Measurements from ENCODE around the gene TRPV4.

GRCh38 chr12:109814600-109815150 is 18.5 kb downstream of the TRPV4 start:
- TF ChIP-seq CTCF (IDR thresholded peaks at IDR 0.05) (no peak), POLR2A (IDR thresholded peaks at IDR 0.05) (no peak), POLR2AphosphoS5 (IDR thresholded peaks at IDR 0.05) (no peak), EP300 (IDR thresholded peaks at IDR 0.05) (no peak)
